Ectodermal cell (in vitro differentiated cells): ENCODE data around the gene NPY4R.
"Not testable (repeated sequence)": the region's sequence is repeated elsewhere in the genome, so short reads cannot be mapped to it uniquely, and the experiment has no call there.

ENCODE experiments used
- H3K27ac ChIP-seq: 2 replicates; pipeline ENCODE4 v1.7.0; 2013; ENCODE audit warnings: mild to moderate bottlenecking, low read depth, low read length; ENCODE audit not compliant: insufficient read depth, poor library complexity, severe bottlenecking
- H3K27me3 ChIP-seq: 2 replicates; pipeline ENCODE4 v1.7.0; 2013; ENCODE audit warnings: mild to moderate bottlenecking, low read length; ENCODE audit not compliant: insufficient read depth, control insufficient read depth, poor library complexity, severe bottlenecking
- H3K36me3 ChIP-seq: one replicate; pipeline ENCODE4 v1.7.0; 2013; ENCODE audit warnings: low read length; ENCODE audit not compliant: control insufficient read depth, insufficient read depth
- H3K4me1 ChIP-seq: one replicate; pipeline ENCODE4 v1.7.0; 2013; ENCODE audit warnings: low read length; ENCODE audit not compliant: control insufficient read depth, insufficient read depth
- H3K4me3 ChIP-seq: 2 replicates; pipeline ENCODE4 v1.7.0; 2013; ENCODE audit warnings: low read depth, low read length, control low read depth; ENCODE audit not compliant: insufficient read depth
- H3K9me3 ChIP-seq: 2 replicates; pipeline ENCODE4 v1.7.0; 2013; ENCODE audit warnings: mild to moderate bottlenecking, low read length, moderate library complexity; ENCODE audit not compliant: control insufficient read depth
- WGBS, 2 experiments: methylation state at CpG; one replicate each; pipeline ENCODE4 v1.1.7; 2013; ENCODE audit warnings: missing lambda C conversion rate in 2 of 2; 5-methylcytosine and 5-hydroxymethylcytosine counted together

NPY4R gene

DNA sequence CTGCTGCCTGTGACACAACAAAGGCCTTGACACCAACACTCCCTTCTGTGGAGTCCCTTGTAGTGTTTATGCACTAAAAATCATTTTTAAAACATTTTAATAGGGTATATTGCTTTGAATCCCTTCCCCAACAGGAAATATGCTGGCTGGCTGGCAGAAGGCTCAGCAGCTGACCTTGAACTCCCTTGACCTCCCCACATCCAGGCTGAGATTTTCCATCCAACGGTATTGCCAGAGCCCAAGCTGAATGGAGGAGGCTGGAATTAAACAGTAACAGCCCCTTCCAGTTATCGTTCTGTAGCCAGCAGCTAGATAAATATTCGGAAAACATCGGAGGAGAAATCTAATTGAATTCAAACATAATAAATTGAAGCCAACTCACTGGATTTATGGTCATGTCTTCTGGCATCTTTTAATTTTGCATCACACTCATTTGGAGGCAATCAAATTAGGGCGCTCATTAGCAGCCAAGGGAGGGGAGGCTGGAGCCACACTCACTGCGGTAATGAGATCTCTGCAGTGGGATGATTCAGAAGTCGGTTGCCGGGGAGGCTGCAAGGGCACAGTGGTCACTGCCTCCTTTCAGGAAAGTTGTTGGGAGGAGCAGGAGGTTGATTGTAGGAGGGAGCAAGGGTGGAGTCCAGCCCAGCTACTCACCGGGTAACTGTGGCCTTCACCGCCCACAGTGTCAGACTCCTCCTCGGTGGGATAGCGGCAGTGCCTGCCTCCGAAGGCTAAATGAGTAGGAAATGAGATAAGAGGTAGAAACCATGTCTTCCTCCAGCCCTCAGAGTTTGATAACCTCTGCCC is 46.0 kb downstream of the NPY4R start:
- WGBS, 2 experiments: 87 to 100% methylated on average over 2 of the region's 13 CpGs

DNA sequence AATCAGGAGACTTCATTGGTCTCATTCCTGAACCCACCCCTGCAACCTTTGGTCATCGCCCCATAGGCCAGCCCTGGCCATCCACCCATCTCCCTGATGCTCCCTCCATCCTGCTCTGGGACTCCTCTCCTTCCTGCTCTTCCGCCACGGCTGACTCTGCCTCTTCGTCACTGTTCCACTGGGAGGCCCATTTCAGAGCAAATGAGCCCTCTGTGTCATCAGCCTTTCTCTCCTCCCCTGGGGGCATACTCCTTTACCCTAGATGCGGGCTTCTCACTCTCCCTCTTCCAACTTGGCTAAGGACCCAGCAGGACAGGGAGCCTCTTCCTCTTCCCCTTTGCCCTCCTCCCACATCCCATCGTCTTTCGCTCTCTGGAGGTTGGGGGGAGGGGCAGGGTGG is 47.5 kb downstream of the NPY4R start:
- 54 to 71% methylated on average over 1 of the region's 7 CpGs for WGBS, 2 experiments
- H3K9me3 ChIP-seq, H3K27ac ChIP-seq, H3K4me3 ChIP-seq, H3K4me1 ChIP-seq, H3K27me3 ChIP-seq, H3K36me3 ChIP-seq: not testable (repeated sequence)

More for the DNA sequence above, 46.0 kb downstream of the NPY4R start:
- not testable (repeated sequence) for H3K36me3 ChIP-seq, H3K9me3 ChIP-seq, H3K27ac ChIP-seq, H3K4me1 ChIP-seq, H3K27me3 ChIP-seq, H3K4me3 ChIP-seq

DNA sequence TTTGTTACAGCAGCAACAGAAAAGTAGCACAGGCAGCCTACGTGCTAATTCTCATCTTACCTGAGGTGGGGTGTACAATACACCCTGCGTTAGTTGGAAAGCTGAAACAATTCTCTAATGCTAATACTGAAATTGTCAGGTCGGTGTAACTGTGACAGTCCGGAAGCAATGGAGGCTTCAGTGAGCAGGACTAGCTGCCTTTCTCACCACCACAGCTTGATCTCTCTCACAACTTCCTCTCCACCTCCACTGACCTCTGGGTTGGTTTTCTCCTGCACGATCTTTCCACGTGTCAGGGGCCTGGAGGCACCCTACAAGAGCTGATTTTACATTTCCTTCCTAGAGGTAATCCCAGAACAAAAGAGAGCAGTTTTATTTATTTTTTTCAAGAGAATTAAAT is 50.5 kb downstream of the NPY4R start:
- not testable (repeated sequence) for H3K27ac ChIP-seq, H3K4me1 ChIP-seq, H3K9me3 ChIP-seq, H3K36me3 ChIP-seq, H3K4me3 ChIP-seq, H3K27me3 ChIP-seq
- 92 to 95% methylated on average over 4 of the region's 6 CpGs for WGBS, 2 experiments

DNA sequence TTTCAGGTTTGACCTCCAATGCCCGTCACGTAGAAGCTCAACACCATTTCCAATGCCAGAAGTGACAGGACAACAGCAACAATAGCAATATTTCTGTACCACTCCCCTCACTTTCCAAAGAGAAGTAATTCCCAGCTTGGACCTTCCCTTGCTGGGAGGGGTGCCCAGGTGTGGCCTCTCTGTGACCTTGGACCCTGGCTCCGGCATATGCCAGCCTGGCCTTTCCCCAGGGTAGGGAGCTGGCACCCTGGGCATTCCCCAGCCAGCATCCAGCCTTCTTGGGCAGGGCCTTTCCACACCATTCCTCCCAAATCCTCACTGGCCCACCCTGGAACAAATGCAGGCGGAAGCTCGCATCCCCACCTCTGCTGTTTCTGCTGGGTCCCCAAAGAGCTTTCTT is 53.1 kb downstream of the NPY4R start:
- no CpG with 5 or more reads among the region's 5 CpGs for WGBS, 2 experiments
- not testable (repeated sequence) for H3K4me1 ChIP-seq, H3K9me3 ChIP-seq, H3K4me3 ChIP-seq, H3K27ac ChIP-seq, H3K27me3 ChIP-seq, H3K36me3 ChIP-seq

DNA sequence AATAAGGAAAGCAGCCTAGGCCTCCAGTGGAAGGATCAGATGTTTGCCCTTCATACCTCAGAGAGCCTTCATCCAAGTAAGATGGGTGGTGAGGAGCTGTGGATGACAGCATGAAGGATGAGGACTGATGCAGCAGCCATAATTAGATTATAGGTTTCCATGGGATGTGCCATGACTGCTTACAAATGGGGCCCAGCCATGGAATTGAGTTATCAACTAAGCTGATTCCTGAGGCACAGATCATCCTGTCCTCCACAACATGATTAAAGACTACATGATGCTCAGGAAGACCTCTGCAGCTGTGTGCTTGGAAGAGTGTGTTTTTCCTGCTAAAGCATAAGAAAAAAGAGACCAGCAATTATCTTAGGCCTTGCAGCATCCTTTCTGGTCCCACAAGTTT is 54.6 kb downstream of the NPY4R start:
- not testable (repeated sequence) for H3K27ac ChIP-seq, H3K9me3 ChIP-seq, H3K4me1 ChIP-seq, H3K36me3 ChIP-seq, H3K27me3 ChIP-seq, H3K4me3 ChIP-seq
